Endothelial cell of hepatic sinusoid (primary cell): ENCODE results near the gene EXOC6B.

Experiments
- in situ Hi-C: cut with HindIII; loops from 2 replicates; pipeline ENCODE4 v1.10.0; 2017; ENCODE audit warnings: low sequenced_read_pairs

Gene EXOC6B

GRCh38 chr2:72793798-72794440, 31.9 kb downstream of the EXOC6B start:
- in situ Hi-C loops, result no loop called here

GRCh38 chr2:72789241-72789640, 36.6 kb downstream of the EXOC6B start:
- in situ Hi-C loops, result no loop called here

GRCh38 chr2:72788756-72789155, 37.1 kb downstream of the EXOC6B start:
- in situ Hi-C loops, result no loop called here

GRCh38 chr2:72785517-72785916, 40.3 kb downstream of the EXOC6B start:
- in situ Hi-C loops, result no loop called here

- in situ Hi-C loops, result loop anchor here (5.0 kb wide), 1 partner anchor 105 kb away; the partner anchor contains the start of gene SPR
Observed at GRCh38 chr2:72782520-72782919, 43.3 kb downstream of the EXOC6B start.

GRCh38 chr2:72781480-72781879, 44.4 kb downstream of the EXOC6B start:
- in situ Hi-C loops, result loop anchor here (5.0 kb wide), 1 partner anchor 106 kb away; the partner anchor contains the start of gene SPR

- in situ Hi-C loops, result loop anchor here (5.0 kb wide), 1 partner anchor 107 kb away; the partner anchor contains the start of gene SPR
Observed at GRCh38 chr2:72780477-72780876, 45.4 kb downstream of the EXOC6B start.

- in situ Hi-C loops, result no loop called here
Observed at GRCh38 chr2:72779495-72779894, 46.3 kb downstream of the EXOC6B start.

GRCh38 chr2:72778410-72778809, 47.4 kb downstream of the EXOC6B start:
- in situ Hi-C loops, result no loop called here

GRCh38 chr2:72770879-72771461, 54.9 kb downstream of the EXOC6B start:
- in situ Hi-C loops, result no loop called here

GRCh38 chr2:72765997-72766609, 59.7 kb downstream of the EXOC6B start:
- in situ Hi-C loops, result no loop called here

GRCh38 chr2:72762276-72762675, 63.6 kb downstream of the EXOC6B start:
- in situ Hi-C loops, result no loop called here

- in situ Hi-C loops, result no loop called here
Observed at GRCh38 chr2:72759755-72760154, 66.1 kb downstream of the EXOC6B start.

- in situ Hi-C loops, result no loop called here
Observed at GRCh38 chr2:72757177-72757775, 68.6 kb downstream of the EXOC6B start.

GRCh38 chr2:72755647-72756423, 70.0 kb downstream of the EXOC6B start:
- in situ Hi-C loops, result no loop called here

GRCh38 chr2:72754628-72755320, 71.1 kb downstream of the EXOC6B start:
- in situ Hi-C loops, result no loop called here

- in situ Hi-C loops, result no loop called here
Observed at GRCh38 chr2:72750977-72751639, 74.7 kb downstream of the EXOC6B start.

GRCh38 chr2:72750466-72750865, 75.4 kb downstream of the EXOC6B start:
- in situ Hi-C loops, result no loop called here

- in situ Hi-C loops, result no loop called here
Observed at GRCh38 chr2:72747344-72747743, 78.5 kb downstream of the EXOC6B start.
